ENCODE results near the gene CRTAC1. TPM values are rescaled to one million over a fixed set of nuclear protein-coding genes. Genes with fewer than 3 reads are reported as not detected.

Gene CRTAC1
- total RNA-seq, 1 experiment from 2014 or later = 1.2 TPM

DNA sequence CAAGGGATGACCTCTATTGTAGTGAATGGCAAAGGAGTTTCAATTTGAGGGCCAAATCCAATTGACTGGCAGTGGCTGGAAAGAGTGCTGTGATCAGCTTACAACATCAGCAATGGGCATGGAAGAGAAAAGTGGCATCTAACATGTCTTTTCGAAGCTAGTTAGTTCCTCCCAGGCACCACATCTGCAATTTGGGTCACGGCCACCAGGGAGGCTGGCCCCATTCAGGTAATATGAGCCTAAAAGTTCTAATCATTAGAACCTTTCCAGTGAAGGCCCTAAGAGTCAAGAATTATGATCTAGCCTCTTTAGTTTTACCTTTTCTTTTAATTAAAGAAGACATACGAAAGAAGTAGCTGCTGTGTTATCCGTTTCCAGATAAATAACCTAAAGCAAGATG, 17.3 kb downstream of the CRTAC1 start:
- no peaks in the 10 kb centered on the region for H3K9me3 Mint-ChIP-seq
- ATAC-seq = peak; percentile 20; the same call in 1 of the 2 replicates
- ChIA-PET CTCF (interaction anchor here (0.6 to 2.6 kb wide), 11 partner anchors 8 to 1602 kb away, joined by 3 to 14 read pairs (median 4); no protein-coding TSS in a partner anchor), POLR2A (no interaction called here)
- H3K27ac Mint-ChIP-seq = no peak overlapping the region
- peaks cover 28% of the 10 kb centered on the region for H3K4me1 Mint-ChIP-seq
- H3K36me3 Mint-ChIP-seq = no peaks in the 10 kb centered on the region
- no peak for DNase-seq (ENCODE audit: low spot score)
- TF ChIP-seq NFYB (CRISPR knock-in tag; conservative IDR thresholded peaks at IDR 0.05; ENCODE audit: low read depth) = no peak
- TF ChIP-seq SMAD3 (CRISPR knock-in tag; IDR thresholded peaks at IDR 0.05; ENCODE audit: borderline replicate concordance) = no peak
- TF ChIP-seq, protein P1, sequence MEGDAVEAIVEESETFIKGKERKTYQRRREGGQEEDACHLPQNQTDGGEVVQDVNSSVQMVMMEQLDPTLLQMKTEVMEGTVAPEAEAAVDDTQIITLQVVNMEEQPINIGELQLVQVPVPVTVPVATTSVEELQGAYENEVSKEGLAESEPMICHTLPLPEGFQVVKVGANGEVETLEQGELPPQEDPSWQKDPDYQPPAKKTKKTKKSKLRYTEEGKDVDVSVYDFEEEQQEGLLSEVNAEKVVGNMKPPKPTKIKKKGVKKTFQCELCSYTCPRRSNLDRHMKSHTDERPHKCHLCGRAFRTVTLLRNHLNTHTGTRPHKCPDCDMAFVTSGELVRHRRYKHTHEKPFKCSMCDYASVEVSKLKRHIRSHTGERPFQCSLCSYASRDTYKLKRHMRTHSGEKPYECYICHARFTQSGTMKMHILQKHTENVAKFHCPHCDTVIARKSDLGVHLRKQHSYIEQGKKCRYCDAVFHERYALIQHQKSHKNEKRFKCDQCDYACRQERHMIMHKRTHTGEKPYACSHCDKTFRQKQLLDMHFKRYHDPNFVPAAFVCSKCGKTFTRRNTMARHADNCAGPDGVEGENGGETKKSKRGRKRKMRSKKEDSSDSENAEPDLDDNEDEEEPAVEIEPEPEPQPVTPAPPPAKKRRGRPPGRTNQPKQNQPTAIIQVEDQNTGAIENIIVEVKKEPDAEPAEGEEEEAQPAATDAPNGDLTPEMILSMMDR (IDR thresholded peaks at IDR 0.05) = peak; percentile 36; the same call in 1 of the 2 replicates
- TF ChIP-seq RORB (CRISPR knock-in tag; IDR thresholded peaks at IDR 0.05) = no peak
- 0 out of 2 replicates have a peak, but pooled peaks cover under 1% of the 10 kb centered on the region for H3K27me3 Mint-ChIP-seq (ENCODE audit: low read depth)
- no peak overlapping the region for H3K4me3 Mint-ChIP-seq

DNA sequence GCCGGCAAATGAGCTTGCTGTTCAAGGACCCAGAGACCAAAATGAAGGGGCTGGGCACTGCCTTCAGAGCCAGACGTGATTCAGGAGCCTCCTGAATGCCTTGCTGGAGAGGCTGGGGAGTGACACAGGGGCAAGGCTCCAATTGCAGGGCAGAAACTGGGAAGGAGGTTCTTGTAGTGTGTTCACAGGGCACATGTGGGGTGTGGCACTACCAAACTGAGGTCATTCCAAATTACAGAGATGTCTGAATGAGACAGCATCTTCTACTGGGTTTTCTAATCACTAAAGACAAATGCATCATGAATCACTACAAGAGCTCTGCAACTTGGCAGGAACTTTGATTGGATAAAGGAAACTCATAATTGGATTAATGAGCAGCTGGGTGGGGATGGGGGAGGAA, 17.8 kb downstream of the CRTAC1 start:
- H3K27ac Mint-ChIP-seq = no peak overlapping the region
- TF ChIP-seq RORB (CRISPR knock-in tag; IDR thresholded peaks at IDR 0.05) (no peak), GABPB1 (CRISPR knock-in tag; IDR thresholded peaks at IDR 0.05) (no peak), ZNF138 (CRISPR knock-in tag; conservative IDR thresholded peaks at IDR 0.05) (no peak), ZNF121 (CRISPR knock-in tag; IDR thresholded peaks at IDR 0.05) (no peak), ZNF219 (CRISPR knock-in tag; IDR thresholded peaks at IDR 0.05; ENCODE audit: borderline replicate concordance) (no peak), ERG (CRISPR knock-in tag; IDR thresholded peaks at IDR 0.05) (no peak), MYBL2 (CRISPR knock-in tag; IDR thresholded peaks at IDR 0.05) (no peak), NR2C2 (CRISPR knock-in tag; IDR thresholded peaks at IDR 0.05) (no peak), NFYB (CRISPR knock-in tag; conservative IDR thresholded peaks at IDR 0.05; ENCODE audit: low read depth) (no peak), CBFB (CRISPR knock-in tag; IDR thresholded peaks at IDR 0.05; ENCODE audit: low read depth) (no peak), ESRRA (CRISPR knock-in tag; IDR thresholded peaks at IDR 0.05; ENCODE audit: borderline replicate concordance) (no peak)
- TF ChIP-seq, protein P2, sequence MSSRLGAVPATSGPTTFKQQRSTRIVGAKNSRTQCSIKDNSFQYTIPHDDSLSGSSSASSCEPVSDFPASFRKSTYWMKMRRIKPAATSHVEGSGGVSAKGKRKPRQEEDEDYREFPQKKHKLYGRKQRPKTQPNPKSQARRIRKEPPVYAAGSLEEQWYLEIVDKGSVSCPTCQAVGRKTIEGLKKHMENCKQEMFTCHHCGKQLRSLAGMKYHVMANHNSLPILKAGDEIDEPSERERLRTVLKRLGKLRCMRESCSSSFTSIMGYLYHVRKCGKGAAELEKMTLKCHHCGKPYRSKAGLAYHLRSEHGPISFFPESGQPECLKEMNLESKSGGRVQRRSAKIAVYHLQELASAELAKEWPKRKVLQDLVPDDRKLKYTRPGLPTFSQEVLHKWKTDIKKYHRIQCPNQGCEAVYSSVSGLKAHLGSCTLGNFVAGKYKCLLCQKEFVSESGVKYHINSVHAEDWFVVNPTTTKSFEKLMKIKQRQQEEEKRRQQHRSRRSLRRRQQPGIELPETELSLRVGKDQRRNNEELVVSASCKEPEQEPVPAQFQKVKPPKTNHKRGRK (CRISPR knock-in tag; IDR thresholded peaks at IDR 0.05; ENCODE audit: borderline replicate concordance) = no peak
- TF ChIP-seq, protein P3, sequence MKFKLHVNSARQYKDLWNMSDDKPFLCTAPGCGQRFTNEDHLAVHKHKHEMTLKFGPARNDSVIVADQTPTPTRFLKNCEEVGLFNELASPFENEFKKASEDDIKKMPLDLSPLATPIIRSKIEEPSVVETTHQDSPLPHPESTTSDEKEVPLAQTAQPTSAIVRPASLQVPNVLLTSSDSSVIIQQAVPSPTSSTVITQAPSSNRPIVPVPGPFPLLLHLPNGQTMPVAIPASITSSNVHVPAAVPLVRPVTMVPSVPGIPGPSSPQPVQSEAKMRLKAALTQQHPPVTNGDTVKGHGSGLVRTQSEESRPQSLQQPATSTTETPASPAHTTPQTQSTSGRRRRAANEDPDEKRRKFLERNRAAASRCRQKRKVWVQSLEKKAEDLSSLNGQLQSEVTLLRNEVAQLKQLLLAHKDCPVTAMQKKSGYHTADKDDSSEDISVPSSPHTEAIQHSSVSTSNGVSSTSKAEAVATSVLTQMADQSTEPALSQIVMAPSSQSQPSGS (CRISPR knock-in tag; IDR thresholded peaks at IDR 0.05; ENCODE audit: borderline replicate concordance, low read depth) = no peak
- TF ChIP-seq, protein P4, sequence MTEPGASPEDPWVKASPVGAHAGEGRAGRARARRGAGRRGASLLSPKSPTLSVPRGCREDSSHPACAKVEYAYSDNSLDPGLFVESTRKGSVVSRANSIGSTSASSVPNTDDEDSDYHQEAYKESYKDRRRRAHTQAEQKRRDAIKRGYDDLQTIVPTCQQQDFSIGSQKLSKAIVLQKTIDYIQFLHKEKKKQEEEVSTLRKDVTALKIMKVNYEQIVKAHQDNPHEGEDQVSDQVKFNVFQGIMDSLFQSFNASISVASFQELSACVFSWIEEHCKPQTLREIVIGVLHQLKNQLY (CRISPR knock-in tag; IDR thresholded peaks at IDR 0.05) = no peak
- TF ChIP-seq, protein P5, sequence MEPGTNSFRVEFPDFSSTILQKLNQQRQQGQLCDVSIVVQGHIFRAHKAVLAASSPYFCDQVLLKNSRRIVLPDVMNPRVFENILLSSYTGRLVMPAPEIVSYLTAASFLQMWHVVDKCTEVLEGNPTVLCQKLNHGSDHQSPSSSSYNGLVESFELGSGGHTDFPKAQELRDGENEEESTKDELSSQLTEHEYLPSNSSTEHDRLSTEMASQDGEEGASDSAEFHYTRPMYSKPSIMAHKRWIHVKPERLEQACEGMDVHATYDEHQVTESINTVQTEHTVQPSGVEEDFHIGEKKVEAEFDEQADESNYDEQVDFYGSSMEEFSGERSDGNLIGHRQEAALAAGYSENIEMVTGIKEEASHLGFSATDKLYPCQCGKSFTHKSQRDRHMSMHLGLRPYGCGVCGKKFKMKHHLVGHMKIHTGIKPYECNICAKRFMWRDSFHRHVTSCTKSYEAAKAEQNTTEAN (CRISPR knock-in tag; IDR thresholded peaks at IDR 0.05) = no peak
- ChIA-PET POLR2A (no interaction called here), CTCF (interaction anchor here (0.6 to 2.6 kb wide), 10 partner anchors 8 to 221 kb away, joined by 3 to 14 read pairs (median 4); no protein-coding TSS in a partner anchor)
- ATAC-seq = no peak
- H3K27me3 Mint-ChIP-seq (ENCODE audit: low read depth) = peaks cover 4% of the 10 kb centered on the region; the same call in 1 of the 2 replicates
- H3K36me3 Mint-ChIP-seq = no peaks in the 10 kb centered on the region
- DNase-seq (ENCODE audit: low spot score) = no peak
- peaks cover 33% of the 10 kb centered on the region for H3K4me1 Mint-ChIP-seq
- H3K4me3 Mint-ChIP-seq = no peak overlapping the region
- H3K9me3 Mint-ChIP-seq = no peaks in the 10 kb centered on the region

All from WTC11 (cell line).